ENCODE data around the gene LAMTOR4.

LAMTOR4 gene

GRCh38 chr7:100166317-100166940, 17.7 kb downstream of the LAMTOR4 start:
- H3K4me1 ChIP-seq (ENCODE audit: control extremely low read depth in 1 of 4, control insufficient read depth in 4 of 4, insufficient read depth in 4 of 4, low read length in 3 of 4), result peaks cover 0 to 35% (median 30%) of the 10 kb centered on the region in 4 experiments
- H3K27ac ChIP-seq (ENCODE audit: insufficient read depth in 1 of 2, low read depth in 1 of 2, low read length in 2 of 2, poor library complexity in 1 of 2, severe bottlenecking in 2 of 2), result no peak overlapping the region
- no peak for DNase-seq
- 63% methylated on average over 15 of the region's 16 CpGs for WGBS (ENCODE audit: insufficient coverage)
- H3K27me3 ChIP-seq (replicated peaks in 2 of 5; ENCODE audit: control insufficient read depth in 4 of 5, insufficient read depth in 5 of 5, low read length in 4 of 5), result peaks cover 0 to 42% (median 17%) of the 10 kb centered on the region in 5 experiments
- H3K4me3 ChIP-seq (ENCODE audit: control insufficient read depth in 1 of 7, extremely low read depth in 1 of 7, insufficient read depth in 4 of 7, low read depth in 2 of 7, low read length in 6 of 7), result no peak overlapping the region
- ChIA-PET POLR2A (interaction anchor here (0.7 kb wide), 1 partner anchor 169 kb away, joined by 4 read pairs; no protein-coding TSS in a partner anchor), CTCF (interaction anchor here (0.8 to 2.7 kb wide), 7 partner anchors 9 to 56 kb away, joined by 3 to 12 read pairs (median 3); no protein-coding TSS in a partner anchor)
- H3K9me3 ChIP-seq (ENCODE audit: control extremely low read depth in 1 of 5, control insufficient read depth in 4 of 5, insufficient read depth in 2 of 5, low read depth in 1 of 5, low read length in 4 of 5), result no peaks in the 10 kb centered on the region
- H3K36me3 ChIP-seq (ENCODE audit: control insufficient read depth in 4 of 4, insufficient read depth in 4 of 4, low read length in 3 of 4), result no peaks in the 10 kb centered on the region

GRCh38 chr7:100166970-100167911, 18.5 kb downstream of the LAMTOR4 start:
- H3K27me3 ChIP-seq (replicated peaks in 2 of 5; ENCODE audit: control insufficient read depth in 4 of 5, insufficient read depth in 5 of 5, low read length in 4 of 5), result peaks cover 0 to 46% (median 19%) of the 10 kb centered on the region in 5 experiments
- ChIA-PET POLR2A (interaction anchor here (1.0 kb wide), 1 partner anchor 11 kb away, joined by 4 read pairs; no protein-coding TSS in a partner anchor), CTCF (interaction anchor here (1.1 to 2.7 kb wide), 8 partner anchors 8 to 50 kb away, joined by 3 to 12 read pairs (median 3); no protein-coding TSS in a partner anchor)
- H3K27ac ChIP-seq (ENCODE audit: insufficient read depth in 1 of 2, low read depth in 1 of 2, low read length in 2 of 2, poor library complexity in 1 of 2, severe bottlenecking in 2 of 2), result peak overlapping the region in 1 of 2 experiments; percentile 58
- peak overlapping the region in 4 of 7 experiments; percentile 42 to 65 (median 60) for H3K4me3 ChIP-seq (ENCODE audit: control insufficient read depth in 1 of 7, extremely low read depth in 1 of 7, insufficient read depth in 4 of 7, low read depth in 2 of 7, low read length in 6 of 7)
- 12% methylated on average over 8 of the region's 14 CpGs for WGBS (ENCODE audit: insufficient coverage)
- peaks cover 0 to 40% (median 33%) of the 10 kb centered on the region in 4 experiments for H3K4me1 ChIP-seq (ENCODE audit: control extremely low read depth in 1 of 4, control insufficient read depth in 4 of 4, insufficient read depth in 4 of 4, low read length in 3 of 4)
- no peaks in the 10 kb centered on the region for H3K36me3 ChIP-seq (ENCODE audit: control insufficient read depth in 4 of 4, insufficient read depth in 4 of 4, low read length in 3 of 4)
- H3K9me3 ChIP-seq (ENCODE audit: control extremely low read depth in 1 of 5, control insufficient read depth in 4 of 5, insufficient read depth in 2 of 5, low read depth in 1 of 5, low read length in 4 of 5), result no peaks in the 10 kb centered on the region
- DNase-seq, result peak in 1 of 3 donors; percentile 23

GRCh38 chr7:100167912-100168323, 19.2 kb downstream of the LAMTOR4 start:
- H3K27me3 ChIP-seq (replicated peaks in 2 of 5; ENCODE audit: control insufficient read depth in 4 of 5, insufficient read depth in 5 of 5, low read length in 4 of 5), result peaks cover 0 to 46% (median 18%) of the 10 kb centered on the region in 5 experiments
- H3K9me3 ChIP-seq (ENCODE audit: control extremely low read depth in 1 of 5, control insufficient read depth in 4 of 5, insufficient read depth in 2 of 5, low read depth in 1 of 5, low read length in 4 of 5), result no peaks in the 10 kb centered on the region
- no peaks in the 10 kb centered on the region for H3K36me3 ChIP-seq (ENCODE audit: control insufficient read depth in 4 of 4, insufficient read depth in 4 of 4, low read length in 3 of 4)
- H3K4me1 ChIP-seq (ENCODE audit: control extremely low read depth in 1 of 4, control insufficient read depth in 4 of 4, insufficient read depth in 4 of 4, low read length in 3 of 4), result peaks cover 0 to 40% (median 33%) of the 10 kb centered on the region in 4 experiments
- peak in 1 of 3 donors; percentile 54 for DNase-seq
- H3K4me3 ChIP-seq (ENCODE audit: control insufficient read depth in 1 of 7, extremely low read depth in 1 of 7, insufficient read depth in 4 of 7, low read depth in 2 of 7, low read length in 6 of 7), result peak overlapping the region in 6 of 7 experiments; percentile 9 to 65 (median 48)
- H3K27ac ChIP-seq (ENCODE audit: insufficient read depth in 1 of 2, low read depth in 1 of 2, low read length in 2 of 2, poor library complexity in 1 of 2, severe bottlenecking in 2 of 2), result peak overlapping the region in 1 of 2 experiments; percentile 58
- CTCF ChIA-PET, result interaction anchor here (1.2 to 2.7 kb wide), 6 partner anchors 8 to 49 kb away, joined by 3 to 12 read pairs (median 3); no protein-coding TSS in a partner anchor
- 1% methylated on average over 10 of the region's 11 CpGs for WGBS (ENCODE audit: insufficient coverage)
- POLR2A ChIA-PET, result interaction anchor here (1.0 kb wide), 1 partner anchor 11 kb away, joined by 4 read pairs; no protein-coding TSS in a partner anchor

GRCh38 chr7:100169147-100169850, 20.6 kb downstream of the LAMTOR4 start:
- CTCF ChIA-PET, result interaction anchor here (2.7 kb wide), 1 partner anchor 36 kb away, joined by 12 read pairs; no protein-coding TSS in a partner anchor

GRCh38 chr7:100170101-100170897, 21.6 kb downstream of the LAMTOR4 start:
- Histone ChIP-seq H3K4me1 (ENCODE audit: control extremely low read depth in 1 of 4, control insufficient read depth in 4 of 4, insufficient read depth in 4 of 4, low read length in 3 of 4) (peaks cover 0 to 40% (median 33%) of the 10 kb centered on the region in 4 experiments), H3K27ac (ENCODE audit: insufficient read depth in 1 of 2, low read depth in 1 of 2, low read length in 2 of 2, poor library complexity in 1 of 2, severe bottlenecking in 2 of 2) (no peak overlapping the region), H3K9me3 (ENCODE audit: control extremely low read depth in 1 of 5, control insufficient read depth in 4 of 5, insufficient read depth in 2 of 5, low read depth in 1 of 5, low read length in 4 of 5) (no peaks in the 10 kb centered on the region), H3K27me3 (replicated peaks in 2 of 5; ENCODE audit: control insufficient read depth in 4 of 5, insufficient read depth in 5 of 5, low read length in 4 of 5) (peaks cover 0 to 46% (median 18%) of the 10 kb centered on the region in 5 experiments), H3K36me3 (ENCODE audit: control insufficient read depth in 4 of 4, insufficient read depth in 4 of 4, low read length in 3 of 4) (peaks cover 0 to 11% (median 0%) of the 10 kb centered on the region in 4 experiments), H3K4me3 (ENCODE audit: control insufficient read depth in 1 of 7, extremely low read depth in 1 of 7, insufficient read depth in 4 of 7, low read depth in 2 of 7, low read length in 6 of 7) (no peak overlapping the region)
- ChIA-PET POLR2A (no interaction called here), CTCF (interaction anchor here (1.8 kb wide), 1 partner anchor 38 kb away, joined by 6 read pairs; no protein-coding TSS in a partner anchor)
- 92% methylated on average over 3 of the region's 11 CpGs for WGBS (ENCODE audit: insufficient coverage)
- no peak for DNase-seq

More at GRCh38 chr7:100169147-100169850, 20.6 kb downstream of the LAMTOR4 start:
- peaks cover 0 to 40% (median 33%) of the 10 kb centered on the region in 4 experiments for H3K4me1 ChIP-seq (ENCODE audit: control extremely low read depth in 1 of 4, control insufficient read depth in 4 of 4, insufficient read depth in 4 of 4, low read length in 3 of 4)
- H3K27me3 ChIP-seq (replicated peaks in 2 of 5; ENCODE audit: control insufficient read depth in 4 of 5, insufficient read depth in 5 of 5, low read length in 4 of 5), result peaks cover 0 to 46% (median 18%) of the 10 kb centered on the region in 5 experiments
- H3K36me3 ChIP-seq (ENCODE audit: control insufficient read depth in 4 of 4, insufficient read depth in 4 of 4, low read length in 3 of 4), result peaks cover 0 to 6% (median 0%) of the 10 kb centered on the region in 4 experiments
- no peak for DNase-seq
- no peak overlapping the region for H3K4me3 ChIP-seq (ENCODE audit: control insufficient read depth in 1 of 7, extremely low read depth in 1 of 7, insufficient read depth in 4 of 7, low read depth in 2 of 7, low read length in 6 of 7)
- H3K27ac ChIP-seq (ENCODE audit: insufficient read depth in 1 of 2, low read depth in 1 of 2, low read length in 2 of 2, poor library complexity in 1 of 2, severe bottlenecking in 2 of 2), result no peak overlapping the region
- POLR2A ChIA-PET, result no interaction called here
- H3K9me3 ChIP-seq (ENCODE audit: control extremely low read depth in 1 of 5, control insufficient read depth in 4 of 5, insufficient read depth in 2 of 5, low read depth in 1 of 5, low read length in 4 of 5), result no peaks in the 10 kb centered on the region
- WGBS (ENCODE audit: insufficient coverage), result 87% methylated on average over 10 of the region's 11 CpGs
